OCI-LY3 (cell line): Measurements from ENCODE around the gene GAS7.

Experiments used
- H2AFZ ChIP-seq: fragments of 200-600, 300-600 bp; shearing (Covaris generic); 2 replicates; pipeline ENCODE4 v1.6.0; 2014; ENCODE audit warnings: antibody characterized with exemption, low read depth, low read length
- H3K27ac ChIP-seq: fragments of 200-600, 300-600 bp; sonication (generic); 2 replicates; pipeline ENCODE4 v1.5.1; 2014; ENCODE audit warnings: mild to moderate bottlenecking, low read length, moderate library complexity, mixed read lengths
- H3K27me3 ChIP-seq: fragments of 200-600, 300-600 bp; sonication (generic); 2 replicates; pipeline ENCODE4 v1.6.1; 2014; ENCODE audit warnings: low read depth, low read length, mixed read lengths
- H3K36me3 ChIP-seq: fragments of 200-600, 300-600 bp; sonication (generic); replicated peaks from 2 replicates; pipeline ENCODE3; 2014; ENCODE audit warnings: low read depth, low read length, mixed read lengths
- H3K4me1 ChIP-seq: fragments of 300-600, 200-600 bp; sonication (generic); 2 replicates; pipeline ENCODE4 v1.6.1; 2014; ENCODE audit warnings: low read length, mixed read lengths
- H3K4me2 ChIP-seq: fragments of 200-600, 300-600 bp; sonication (generic); 2 replicates; pipeline ENCODE4 v1.6.1; 2014; ENCODE audit warnings: low read length, mixed read lengths
- H3K4me3 ChIP-seq: fragments of 300-600, 200-600 bp; sonication (generic); 2 replicates; pipeline ENCODE4 v1.5.1; 2014; ENCODE audit warnings: antibody characterized with exemption, mild to moderate bottlenecking, low read length, moderate library complexity
- H3K79me2 ChIP-seq: fragments of 300-600, 200-600 bp; shearing (Covaris generic); 2 replicates; pipeline ENCODE4 v1.6.1; 2014; ENCODE audit warnings: mild to moderate bottlenecking, low read length, mixed read lengths
- H3K9ac ChIP-seq: fragments of 300-600, 200-600 bp; shearing (Covaris generic); 2 replicates; pipeline ENCODE4 v1.6.0; 2014; ENCODE audit warnings: mild to moderate bottlenecking, low read length, moderate library complexity
- H3K9me3 ChIP-seq: fragments of 200-600, 300-600 bp; shearing (Covaris generic); 2 replicates; pipeline ENCODE4 v1.6.1; 2014; ENCODE audit warnings: low read length, mixed read lengths; ENCODE audit not compliant: insufficient read depth
- H4K20me1 ChIP-seq: fragments of 200-600, 300-600 bp; sonication (generic); 2 replicates; pipeline ENCODE4 v1.6.1; 2016; ENCODE audit warnings: low read length, mixed read lengths; ENCODE audit not compliant: insufficient read depth
- CTCF ChIP-seq: fragments of 200-600, 300-600 bp; sonication (generic); IDR thresholded peaks from 2 replicates; pipeline ENCODE4 v1.5.1; 2014; ENCODE audit warnings: antibody characterized with exemption, low read length, low read depth
- EZH2phosphoT487 ChIP-seq: fragments of 200-600 bp; shearing (Covaris generic); IDR thresholded peaks from 2 replicates; pipeline ENCODE4 v1.6.1; 2018; ENCODE audit warnings: antibody characterized with exemption, mixed run types, low read depth

The GAS7 gene

DNA sequence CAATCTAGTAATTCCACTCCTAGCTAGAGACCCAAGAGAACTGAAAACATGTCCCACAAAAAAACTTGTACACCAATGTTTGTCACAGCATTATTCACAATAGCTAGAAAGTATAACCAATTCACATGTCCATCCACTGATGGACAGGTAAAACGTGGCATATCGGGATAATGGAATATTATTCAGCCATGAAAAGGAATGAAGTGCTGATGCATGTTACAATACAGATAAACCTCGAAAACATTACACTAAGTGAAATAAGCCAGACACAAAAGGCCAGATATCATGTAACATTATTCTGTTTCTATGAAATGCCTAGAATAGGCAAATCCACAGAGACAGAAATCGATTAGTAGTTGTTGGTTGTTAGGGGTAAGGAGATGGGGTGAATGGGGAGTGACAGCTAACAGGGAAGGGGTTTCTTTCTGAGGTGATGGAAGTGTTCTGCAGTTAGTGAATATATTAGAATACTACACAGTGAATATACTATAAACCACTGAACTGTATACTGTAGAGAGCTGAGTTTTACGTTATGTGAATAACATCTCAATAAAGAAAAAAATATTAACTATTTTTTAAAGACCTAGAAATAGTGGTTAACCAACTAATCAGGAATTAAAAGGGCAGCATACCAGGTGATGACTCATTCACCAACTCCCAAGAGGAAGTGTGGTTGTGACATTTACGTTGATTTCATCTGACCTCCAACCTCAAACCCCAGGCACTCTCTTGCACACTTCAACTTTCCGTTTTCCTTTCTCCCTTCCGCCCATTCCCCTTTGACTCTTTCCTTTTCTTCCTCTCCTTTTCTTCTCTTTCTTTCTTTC lies 48.6 kb downstream of the GAS7 start:
- Histone ChIP-seq H3K9ac (no peak overlapping the region), H3K4me1 (no peaks in the 10 kb centered on the region), H2AFZ (no peak overlapping the region), H3K27me3 (no peaks in the 10 kb centered on the region), H4K20me1 (no peaks in the 10 kb centered on the region), H3K36me3 (no peaks in the 10 kb centered on the region), H3K4me3 (no peak overlapping the region), H3K79me2 (no peaks in the 10 kb centered on the region), H3K27ac (no peak overlapping the region), H3K9me3 (no peaks in the 10 kb centered on the region), H3K4me2 (no peak overlapping the region)
- TF ChIP-seq EZH2phosphoT487 = no peak
- TF ChIP-seq CTCF = no peak

- Histone ChIP-seq H3K4me1 (no peaks in the 10 kb centered on the region), H2AFZ (no peak overlapping the region), H3K27ac (no peak overlapping the region), H3K4me3 (no peak overlapping the region), H3K9me3 (no peaks in the 10 kb centered on the region), H3K27me3 (no peaks in the 10 kb centered on the region), H4K20me1 (no peaks in the 10 kb centered on the region), H3K79me2 (no peaks in the 10 kb centered on the region), H3K4me2 (no peak overlapping the region), H3K9ac (no peak overlapping the region), H3K36me3 (no peaks in the 10 kb centered on the region)
- TF ChIP-seq EZH2phosphoT487 (no peak), CTCF (no peak)
These were observed 50.5 kb downstream of the GAS7 start for GRCh38 chr17:10147761-10148415.

GRCh38 chr17:10147040-10147439 lies 51.4 kb downstream of the GAS7 start:
- Histone ChIP-seq H4K20me1 (no peaks in the 10 kb centered on the region), H3K9me3 (no peaks in the 10 kb centered on the region), H2AFZ (no peak overlapping the region), H3K9ac (no peak overlapping the region), H3K36me3 (no peaks in the 10 kb centered on the region), H3K27me3 (no peaks in the 10 kb centered on the region), H3K27ac (no peak overlapping the region), H3K4me3 (no peak overlapping the region), H3K4me1 (no peaks in the 10 kb centered on the region), H3K79me2 (no peaks in the 10 kb centered on the region), H3K4me2 (no peak overlapping the region)
- no peak for TF ChIP-seq EZH2phosphoT487
- no peak for TF ChIP-seq CTCF

DNA sequence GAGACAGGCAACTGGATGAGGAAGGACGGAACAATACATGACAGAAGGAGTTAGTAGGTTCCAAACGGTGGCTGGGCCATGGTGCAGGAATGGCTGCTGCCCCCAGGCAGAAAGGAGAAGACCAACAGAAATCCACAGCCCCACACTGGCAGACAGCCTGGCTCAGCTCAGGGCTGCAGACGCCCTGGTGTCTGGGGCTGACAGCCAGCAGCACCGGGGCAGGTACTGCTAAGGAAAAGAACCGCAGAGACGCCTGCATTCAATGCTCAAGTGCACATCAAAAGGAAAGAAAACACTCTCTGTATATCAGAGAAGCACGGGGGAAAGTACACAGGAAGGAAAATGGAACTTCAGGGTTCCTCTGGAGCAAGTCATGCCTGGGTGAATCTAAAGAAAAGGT lies 53.4 kb downstream of the GAS7 start:
- Histone ChIP-seq H3K4me3 (no peak overlapping the region), H3K9me3 (no peaks in the 10 kb centered on the region), H3K9ac (no peak overlapping the region), H3K27ac (no peak overlapping the region), H3K4me2 (no peak overlapping the region), H3K4me1 (no peaks in the 10 kb centered on the region), H3K36me3 (no peaks in the 10 kb centered on the region), H3K79me2 (no peaks in the 10 kb centered on the region), H3K27me3 (no peaks in the 10 kb centered on the region), H2AFZ (no peak overlapping the region), H4K20me1 (no peaks in the 10 kb centered on the region)
- no peak for TF ChIP-seq CTCF
- no peak for TF ChIP-seq EZH2phosphoT487
